PFSK-1 (cell line): ENCODE data around the gene GDF10.

Source experiments
- FOXP2 ChIP-seq: optimal IDR thresholded peaks from 2 replicates; pipeline ENCODE3; 2011; ENCODE audit warnings: borderline replicate concordance, control low read depth, inconsistent platforms; ENCODE audit not compliant: insufficient read depth; ENCODE audit errors: extremely low read length, extremely low read depth
- POLR2AphosphoS5 ChIP-seq: IDR thresholded peaks from 2 replicates; pipeline ENCODE4 v1.6.1; 2012; ENCODE audit warnings: low read depth, mild to moderate bottlenecking, control low read depth, low read length, moderate library complexity
- REST ChIP-seq, 2 experiments: IDR thresholded peaks; 2 replicates each; pipeline versions ENCODE4 v1.6.1 to v1.8.0; 2011 to 2012; ENCODE audit warnings: low read depth in 2 of 2, low read length in 2 of 2, control low read depth in 1 of 2, inconsistent platforms in 1 of 2, mild to moderate bottlenecking in 1 of 2, moderate library complexity in 1 of 2; ENCODE audit not compliant: insufficient read depth in 1 of 2
- SIN3A ChIP-seq: IDR thresholded peaks from 2 replicates; pipeline ENCODE4 v1.6.1; 2012; ENCODE audit warnings: mild to moderate bottlenecking, low read length, moderate library complexity, borderline replicate concordance; ENCODE audit not compliant: insufficient read depth
- TAF1 ChIP-seq: IDR thresholded peaks from 2 replicates; pipeline ENCODE4 v1.6.1; 2012; ENCODE audit warnings: low read length, control low read depth, borderline replicate concordance; ENCODE audit not compliant: insufficient read depth

GDF10 gene

GRCh38 chr10:47346581-47347302 is 46.7 kb downstream of the GDF10 start:
- TF ChIP-seq POLR2AphosphoS5: no peak
- no peak for TF ChIP-seq SIN3A

GRCh38 chr10:47347303-47347675 is 47.3 kb downstream of the GDF10 start:
- TF ChIP-seq SIN3A (no peak), FOXP2 (no peak), REST (IDR thresholded peaks at IDR 0.05; ENCODE audit: insufficient read depth in 1 of 2, low read depth in 2 of 2, low read length in 2 of 2) (no peak)

- TF ChIP-seq SIN3A (no peak), REST (IDR thresholded peaks at IDR 0.05; ENCODE audit: insufficient read depth in 1 of 2, low read depth in 2 of 2, low read length in 2 of 2) (no peak), TAF1 (no peak), POLR2AphosphoS5 (no peak), FOXP2 (no peak)
These were observed 48.2 kb downstream of the GDF10 start, which contains the start of gene RBP3 for GRCh38 chr10:47348138-47348651. Gene RBP3 (plus strand): TSS chr10:47348363. CDS start chr10:47348485, 122 bp downstream.

- TF ChIP-seq FOXP2: no peak
- no peak for TF ChIP-seq REST (IDR thresholded peaks at IDR 0.05; ENCODE audit: insufficient read depth in 1 of 2, low read depth in 2 of 2, low read length in 2 of 2)
- no peak for TF ChIP-seq SIN3A
- TF ChIP-seq TAF1: no peak
- no peak for TF ChIP-seq POLR2AphosphoS5
These were observed 48.9 kb downstream of the GDF10 start for GRCh38 chr10:47348661-47349470.

- TF ChIP-seq FOXP2 (no peak), POLR2AphosphoS5 (no peak), REST (IDR thresholded peaks at IDR 0.05; ENCODE audit: insufficient read depth in 1 of 2, low read depth in 2 of 2, low read length in 2 of 2) (no peak), TAF1 (no peak), SIN3A (no peak)
These were observed 49.5 kb downstream of the GDF10 start for GRCh38 chr10:47349516-47349915.
